HG02588 (cell line): Measurements from ENCODE around the gene CEACAM4.

ENCODE experiments used
- ATAC-seq: cut with Tn5 transposase; IDR thresholded peaks from one replicate; pipeline ENCODE4 v1.9.1; 2021; ENCODE audit warnings: mild to moderate bottlenecking, moderate library complexity; ENCODE audit not compliant: unreplicated experiment

Gene CEACAM4

DNA sequence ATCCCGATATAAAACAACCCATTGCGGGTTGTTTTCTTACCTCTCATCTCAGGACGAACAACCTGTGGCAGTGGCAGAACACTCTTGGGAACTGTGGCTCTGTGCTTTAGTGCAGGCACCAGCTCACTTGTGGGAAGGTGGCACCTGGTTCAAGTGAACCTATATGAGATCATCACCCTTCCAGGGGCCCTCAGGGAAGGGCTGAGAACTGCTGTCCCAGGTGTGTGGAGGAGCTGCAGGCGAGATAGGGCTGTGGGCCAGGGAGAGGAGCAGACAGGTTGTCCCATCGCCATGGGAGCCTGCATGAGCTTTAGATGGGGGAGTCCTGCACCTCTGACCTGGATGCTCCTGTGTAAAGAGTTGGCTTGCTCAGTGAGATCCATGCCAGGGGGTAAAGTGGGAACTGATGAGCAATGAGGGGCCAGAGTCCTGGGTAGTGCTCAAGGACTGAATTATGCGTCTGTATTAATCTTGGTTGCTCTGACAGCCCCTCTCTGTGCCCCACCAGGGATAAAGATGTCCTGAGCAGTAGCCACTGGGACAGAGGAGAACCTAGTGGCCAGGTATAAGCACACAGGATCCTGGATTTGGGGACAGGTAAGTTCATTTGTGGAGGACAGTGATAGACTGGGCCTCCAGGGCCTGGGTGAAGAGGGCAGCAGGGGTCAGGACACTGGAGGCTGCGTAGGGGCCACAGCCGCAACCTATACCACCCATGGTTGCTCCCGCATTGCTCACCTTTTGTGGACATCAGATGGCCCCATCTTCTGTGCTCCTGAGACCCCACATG is 8.7 kb downstream of the CEACAM4 start:
- ATAC-seq: no peak

- no peak for ATAC-seq
Observed at GRCh38 chr19:41616792-41617621, 9.9 kb downstream of the CEACAM4 start.

DNA sequence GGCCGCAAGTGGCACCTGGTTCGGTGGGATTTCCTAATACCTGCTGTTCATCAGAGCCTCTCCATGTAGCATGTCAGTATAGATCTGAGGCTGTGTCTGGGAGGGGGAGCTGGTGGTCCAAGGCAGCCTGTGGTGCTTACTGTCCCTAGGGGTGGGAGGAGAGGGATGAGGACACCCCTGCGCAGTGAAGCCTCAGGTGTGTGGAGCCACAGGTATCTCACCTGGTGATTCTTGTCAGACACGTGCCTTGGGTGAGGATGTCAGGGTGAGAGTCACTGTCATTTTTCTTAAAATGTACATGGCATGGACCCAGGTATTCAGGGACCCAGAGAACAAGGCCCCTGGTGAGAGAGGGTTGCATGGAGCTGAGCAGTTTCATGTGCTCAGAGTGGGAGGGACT is 11.7 kb downstream of the CEACAM4 start:
- ATAC-seq: no peak

GRCh38 chr19:41612483-41612882 is 14.4 kb downstream of the CEACAM4 start:
- no peak for ATAC-seq

DNA sequence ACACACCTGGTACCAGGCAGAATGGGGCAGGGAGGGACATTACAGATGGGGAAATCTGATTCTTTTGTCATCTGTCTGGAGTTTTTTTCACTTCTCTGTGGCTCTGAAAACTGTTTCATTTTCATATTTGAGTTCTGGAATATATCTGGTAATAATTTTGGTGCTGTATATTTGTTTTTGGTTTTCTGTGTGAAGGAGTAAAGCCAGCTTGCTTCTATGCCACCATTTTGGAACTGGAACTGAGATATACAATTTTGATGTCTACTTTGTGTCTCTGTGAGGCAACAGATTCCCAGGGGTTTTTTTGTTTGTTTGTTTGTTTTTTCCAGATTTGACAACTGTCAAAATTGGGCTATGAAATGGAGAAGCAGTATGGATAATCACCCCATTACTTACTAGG is 16.1 kb downstream of the CEACAM4 start:
- no peak for ATAC-seq

DNA sequence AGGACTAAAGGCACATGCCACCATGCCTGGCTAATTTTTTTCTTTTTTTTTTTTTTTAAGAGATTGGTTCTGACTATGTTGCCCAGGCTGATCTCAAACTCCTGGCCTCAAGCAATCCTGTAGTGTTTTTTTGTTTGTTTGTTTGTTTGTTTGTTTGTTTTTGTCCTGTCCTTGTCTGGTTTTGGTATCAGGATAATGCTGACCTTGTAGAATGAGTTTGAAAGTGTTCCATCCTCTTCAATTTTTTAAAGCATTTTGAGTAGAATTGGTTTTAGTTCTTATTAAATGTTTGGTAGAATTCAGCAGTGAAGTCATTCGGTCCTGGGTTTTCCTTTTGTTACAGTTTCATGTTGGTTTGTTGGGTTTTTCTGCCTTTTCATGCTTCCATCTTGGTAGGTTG is 19.2 kb downstream of the CEACAM4 start:
- no peak for ATAC-seq

- no peak for ATAC-seq
Observed at GRCh38 chr19:41606215-41606837, 20.5 kb downstream of the CEACAM4 start.

DNA sequence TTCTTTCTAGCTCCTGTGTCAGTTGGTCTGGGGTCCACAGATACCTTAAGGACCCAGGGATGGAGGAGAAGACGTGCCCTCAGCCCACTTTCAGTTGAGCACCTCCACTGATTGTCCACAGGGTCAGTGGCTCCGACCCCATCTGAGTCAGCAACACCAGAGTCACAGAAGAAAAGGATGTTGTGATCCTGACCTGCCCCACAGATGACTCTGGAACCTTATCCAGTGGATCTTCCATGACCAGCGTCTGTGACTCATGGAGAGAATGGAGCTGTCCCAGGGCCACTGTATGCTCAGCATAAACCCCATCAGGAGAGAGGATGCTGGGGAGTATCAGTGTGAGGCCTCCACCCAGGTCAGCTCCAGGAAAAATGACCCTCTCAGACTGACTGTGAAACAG is 22.0 kb downstream of the CEACAM4 start:
- no peak for ATAC-seq

- no peak for ATAC-seq
Observed at GRCh38 chr19:41601771-41602170, 25.1 kb downstream of the CEACAM4 start.

DNA sequence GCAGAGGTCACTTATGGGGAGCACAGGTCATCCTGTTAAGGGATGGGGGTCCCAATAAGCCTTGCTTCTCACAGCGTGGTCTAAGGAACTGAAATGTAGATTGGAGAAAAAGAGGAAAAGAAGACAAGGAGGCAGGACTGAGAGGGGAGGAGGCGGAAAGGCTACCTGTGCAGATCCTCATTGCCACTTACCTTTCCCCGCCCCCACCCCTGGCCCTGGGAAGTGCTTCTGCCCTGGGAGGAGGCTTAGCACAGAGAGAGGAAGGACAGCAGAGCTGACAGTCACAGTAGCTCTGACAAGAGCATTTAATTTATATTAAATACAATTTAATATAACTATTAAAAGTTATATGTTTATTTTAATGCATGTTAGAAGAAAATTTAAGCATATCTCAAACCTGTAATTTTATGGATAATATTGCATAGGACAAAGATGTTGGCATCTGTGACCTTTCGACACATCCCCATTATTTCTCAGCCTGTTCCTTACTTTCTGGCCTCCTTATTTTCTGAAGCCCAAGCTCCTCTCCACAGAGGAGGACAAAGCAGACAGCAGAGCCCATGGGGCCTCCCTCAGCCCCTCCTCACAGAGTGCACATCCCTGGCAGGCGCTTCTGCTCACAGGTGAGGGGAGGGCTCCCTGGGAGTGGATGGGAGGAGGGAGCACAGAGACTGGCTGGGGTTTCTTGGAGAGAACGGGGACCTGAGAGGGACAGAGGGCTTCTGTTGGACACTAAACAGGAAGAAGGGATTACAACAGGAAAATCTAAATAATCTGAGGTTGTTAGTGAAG is 27.5 kb downstream of the CEACAM4 start:
- ATAC-seq: no peak

GRCh38 chr19:41597600-41598041 is 29.3 kb downstream of the CEACAM4 start:
- ATAC-seq: no peak

DNA sequence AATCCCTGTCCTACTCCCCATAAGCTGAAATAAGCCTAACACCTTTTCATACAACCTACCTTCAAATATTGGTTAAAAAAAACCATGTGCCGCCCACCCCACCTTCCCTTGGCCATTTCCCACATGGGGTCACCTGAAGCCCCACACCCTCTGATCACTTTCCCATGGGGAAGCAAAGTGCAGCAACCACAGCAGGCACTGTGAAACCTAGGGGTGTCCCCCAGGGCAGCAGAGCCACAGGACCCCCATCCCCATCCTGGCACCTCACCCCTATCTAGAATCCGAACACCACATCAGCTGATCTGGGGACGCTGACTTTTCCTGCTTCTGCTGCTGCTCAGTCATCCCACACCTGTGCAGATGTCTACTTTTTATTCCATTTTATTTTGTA is 31.0 kb downstream of the CEACAM4 start:
- ATAC-seq: no peak

DNA sequence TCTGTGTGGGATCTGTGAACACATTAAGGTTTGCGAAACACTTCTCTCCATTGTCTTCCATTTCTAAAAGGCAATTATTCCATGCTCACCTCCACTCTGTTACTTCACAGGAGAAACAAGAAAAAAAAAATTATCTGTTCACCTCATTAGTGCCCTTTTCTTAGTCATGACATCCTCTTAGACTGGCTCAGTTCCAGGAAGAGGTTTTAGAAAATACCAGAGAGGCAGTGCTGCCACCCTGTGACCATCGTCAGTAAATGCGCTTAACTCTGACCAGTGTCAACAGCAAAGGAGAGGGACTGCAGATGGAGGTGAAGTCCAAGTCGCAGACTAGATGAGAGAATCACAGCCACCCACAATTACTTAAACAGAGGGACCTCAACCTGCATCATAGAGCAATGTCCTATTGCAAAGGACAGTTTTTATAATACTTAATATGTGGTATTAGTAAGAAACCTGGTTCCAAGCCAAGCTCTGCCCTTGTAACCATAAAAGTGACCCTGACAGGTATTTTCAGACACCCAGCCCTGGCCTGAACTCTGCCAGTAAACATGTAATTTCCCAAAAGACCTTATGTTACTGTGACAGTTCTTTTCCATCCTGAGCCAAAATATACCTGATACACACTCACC is 31.5 kb downstream of the CEACAM4 start:
- ATAC-seq: no peak

DNA sequence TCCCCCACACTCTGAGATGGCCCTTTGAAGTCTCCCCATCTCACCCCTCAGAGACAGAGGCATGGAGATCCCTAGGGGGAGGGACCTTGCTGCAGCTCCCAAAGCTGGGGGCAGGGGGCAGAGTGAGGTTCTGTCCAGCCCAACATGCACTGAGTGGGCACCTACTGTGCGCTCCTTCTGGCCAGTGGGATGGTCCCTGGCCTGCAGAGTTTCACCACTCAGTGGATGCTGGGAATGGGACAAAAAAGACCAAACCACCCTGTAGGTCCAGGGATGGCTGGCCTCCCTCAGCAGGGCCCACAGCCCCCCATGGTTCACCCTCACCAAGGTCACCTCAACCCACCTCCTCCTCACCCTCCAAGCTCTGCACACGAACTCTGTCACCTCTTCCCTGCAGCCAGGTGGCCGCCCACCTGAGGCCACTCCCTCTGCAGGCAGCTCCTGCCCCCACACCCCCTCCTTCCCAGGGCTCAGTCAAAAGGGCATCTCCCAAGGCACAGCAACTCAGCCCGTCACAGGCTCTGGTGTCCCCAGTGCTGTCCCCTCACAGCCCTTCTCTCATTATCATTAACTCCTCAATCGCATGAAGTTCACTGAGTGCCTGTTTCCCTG is 34.8 kb downstream of the CEACAM4 start:
- no peak for ATAC-seq

GRCh38 chr19:41590936-41591335 is 35.9 kb downstream of the CEACAM4 start:
- no peak for ATAC-seq

DNA sequence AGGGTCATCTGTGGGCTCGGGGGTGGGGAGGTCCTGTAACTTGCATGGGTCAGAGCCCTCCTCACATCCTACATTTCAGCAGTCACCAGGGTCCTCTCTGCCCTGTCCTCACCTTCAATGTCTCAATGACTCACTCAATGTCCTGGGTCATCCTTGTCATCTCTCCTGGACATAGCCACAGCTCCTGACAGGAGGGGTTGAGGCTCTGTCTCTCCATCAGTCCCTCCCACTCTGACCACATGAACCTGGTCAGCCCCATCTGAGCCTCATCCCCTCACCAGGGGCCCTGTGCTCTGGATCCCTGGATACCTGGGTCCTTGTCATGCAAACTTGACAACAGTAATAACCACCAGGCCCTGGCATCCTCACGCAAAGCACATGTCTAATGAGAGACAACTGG is 37.5 kb downstream of the CEACAM4 start:
- ATAC-seq: no peak

DNA sequence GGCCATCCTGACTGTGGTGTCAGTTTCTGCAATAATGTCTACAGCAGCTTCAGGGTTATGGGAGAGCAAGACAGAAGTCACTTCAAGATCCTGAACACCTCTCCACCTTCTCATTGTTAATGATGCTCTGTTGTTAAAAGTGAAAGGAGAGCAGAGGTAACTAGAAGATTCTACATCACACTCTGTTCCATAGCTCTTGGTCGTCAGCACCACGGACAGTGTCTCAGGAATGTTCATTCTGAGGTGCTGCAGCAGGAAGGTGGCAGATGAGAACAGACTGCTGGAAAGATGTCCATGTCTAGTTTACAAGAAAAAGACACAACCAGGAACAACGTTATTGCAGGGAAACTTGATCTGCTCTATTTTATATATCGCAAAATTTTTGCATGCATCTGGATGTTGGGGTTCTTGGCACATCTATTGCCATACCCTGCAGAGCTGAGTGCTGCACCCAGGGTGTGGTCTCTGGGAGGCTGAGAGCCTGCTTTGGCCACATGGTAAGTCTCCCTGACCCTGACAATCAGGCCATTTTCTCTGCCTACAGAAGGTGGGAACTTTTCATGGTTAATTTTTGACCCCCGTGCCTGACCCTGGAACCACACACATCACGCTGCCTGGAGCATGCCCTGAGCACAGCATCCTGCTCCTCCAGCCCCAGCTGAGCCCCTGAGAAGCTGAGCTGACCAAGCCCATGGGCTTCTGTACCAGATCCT is 38.2 kb downstream of the CEACAM4 start:
- ATAC-seq: no peak

GRCh38 chr19:41587838-41588210 is 39.0 kb downstream of the CEACAM4 start:
- ATAC-seq: no peak

DNA sequence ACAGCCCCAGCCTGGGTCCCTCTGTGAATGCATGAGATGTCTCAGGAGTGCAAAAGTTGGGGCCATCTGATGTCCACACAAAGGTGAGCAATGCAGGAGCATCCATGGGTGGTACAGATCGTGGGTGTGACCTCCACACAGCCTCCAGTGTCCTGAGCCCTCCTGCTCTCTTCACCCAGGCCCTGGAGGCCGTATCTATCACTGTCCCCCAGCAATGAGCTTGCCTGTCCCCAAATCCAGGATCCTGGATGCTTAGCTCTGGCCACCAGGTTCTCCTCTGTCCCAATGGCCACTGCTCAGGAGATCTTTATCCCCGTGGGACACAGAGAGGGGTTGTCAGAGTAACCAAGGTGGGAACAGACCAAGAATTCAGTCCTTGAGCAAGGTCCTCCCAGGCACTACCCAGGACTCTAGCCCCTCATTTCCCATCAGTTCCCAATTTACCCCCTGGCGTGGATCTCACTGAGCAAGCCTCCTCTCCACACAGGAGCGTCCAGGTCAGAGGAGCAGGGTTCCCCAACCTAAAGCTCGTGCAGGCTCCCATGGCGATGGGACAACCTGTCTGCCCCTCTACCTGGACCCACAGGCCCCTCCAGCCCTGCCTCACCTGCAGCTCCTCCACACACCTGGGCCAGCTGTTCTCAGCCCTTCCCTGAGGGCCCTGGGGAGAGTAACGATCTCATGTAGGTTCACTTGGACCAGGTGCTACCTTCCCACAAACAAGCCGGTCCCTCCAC is 39.6 kb downstream of the CEACAM4 start:
- ATAC-seq: no peak
